ENCODE data around the gene PCDH10.

DNA sequence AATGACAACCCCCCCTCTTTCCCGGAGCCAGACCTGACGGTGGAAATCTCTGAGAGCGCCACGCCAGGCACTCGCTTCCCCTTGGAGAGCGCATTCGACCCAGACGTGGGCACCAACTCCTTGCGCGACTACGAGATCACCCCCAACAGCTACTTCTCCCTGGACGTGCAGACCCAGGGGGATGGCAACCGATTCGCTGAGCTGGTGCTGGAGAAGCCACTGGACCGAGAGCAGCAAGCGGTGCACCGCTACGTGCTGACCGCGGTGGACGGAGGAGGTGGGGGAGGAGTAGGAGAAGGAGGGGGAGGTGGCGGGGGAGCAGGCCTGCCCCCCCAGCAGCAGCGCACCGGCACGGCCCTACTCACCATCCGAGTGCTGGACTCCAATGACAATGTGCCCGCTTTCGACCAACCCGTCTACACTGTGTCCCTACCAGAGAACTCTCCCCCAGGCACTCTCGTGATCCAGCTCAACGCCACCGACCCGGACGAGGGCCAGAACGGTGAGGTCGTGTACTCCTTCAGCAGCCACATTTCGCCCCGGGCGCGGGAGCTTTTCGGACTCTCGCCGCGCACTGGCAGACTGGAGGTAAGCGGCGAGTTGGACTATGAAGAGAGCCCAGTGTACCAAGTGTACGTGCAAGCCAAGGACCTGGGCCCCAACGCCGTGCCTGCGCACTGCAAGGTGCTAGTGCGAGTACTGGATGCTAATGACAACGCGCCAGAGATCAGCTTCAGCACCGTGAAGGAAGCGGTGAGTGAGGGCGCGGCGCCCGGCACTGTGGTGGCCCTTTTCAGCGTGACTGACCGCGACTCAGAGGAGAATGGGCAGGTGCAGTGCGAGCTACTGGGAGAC is 1.6 kb downstream of the PCDH10 start:
- TF ChIP-seq, protein P1, sequence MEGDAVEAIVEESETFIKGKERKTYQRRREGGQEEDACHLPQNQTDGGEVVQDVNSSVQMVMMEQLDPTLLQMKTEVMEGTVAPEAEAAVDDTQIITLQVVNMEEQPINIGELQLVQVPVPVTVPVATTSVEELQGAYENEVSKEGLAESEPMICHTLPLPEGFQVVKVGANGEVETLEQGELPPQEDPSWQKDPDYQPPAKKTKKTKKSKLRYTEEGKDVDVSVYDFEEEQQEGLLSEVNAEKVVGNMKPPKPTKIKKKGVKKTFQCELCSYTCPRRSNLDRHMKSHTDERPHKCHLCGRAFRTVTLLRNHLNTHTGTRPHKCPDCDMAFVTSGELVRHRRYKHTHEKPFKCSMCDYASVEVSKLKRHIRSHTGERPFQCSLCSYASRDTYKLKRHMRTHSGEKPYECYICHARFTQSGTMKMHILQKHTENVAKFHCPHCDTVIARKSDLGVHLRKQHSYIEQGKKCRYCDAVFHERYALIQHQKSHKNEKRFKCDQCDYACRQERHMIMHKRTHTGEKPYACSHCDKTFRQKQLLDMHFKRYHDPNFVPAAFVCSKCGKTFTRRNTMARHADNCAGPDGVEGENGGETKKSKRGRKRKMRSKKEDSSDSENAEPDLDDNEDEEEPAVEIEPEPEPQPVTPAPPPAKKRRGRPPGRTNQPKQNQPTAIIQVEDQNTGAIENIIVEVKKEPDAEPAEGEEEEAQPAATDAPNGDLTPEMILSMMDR (IDR thresholded peaks at IDR 0.05; ENCODE audit: extremely low read depth in 1 of 2, insufficient read depth in 1 of 2, low read depth in 1 of 2, low read length in 2 of 2), result no peak
- TF ChIP-seq POLR2A (IDR thresholded peaks at IDR 0.05; ENCODE audit: low read depth, low read length) (no peak), FOS (IDR thresholded peaks at IDR 0.05; ENCODE audit: borderline replicate concordance, insufficient read depth, low read length) (no peak), EZH2 (IDR thresholded peaks at IDR 0.05; ENCODE audit: borderline replicate concordance, low read depth, low read length, severe bottlenecking) (no peak), POLR2AphosphoS5 (IDR thresholded peaks at IDR 0.05; ENCODE audit: insufficient read depth, low read depth, low read length) (no peak), MYC (IDR thresholded peaks at IDR 0.05; ENCODE audit: low read depth, low read length) (no peak), JUN (IDR thresholded peaks at IDR 0.05; ENCODE audit: borderline replicate concordance, insufficient read depth, insufficient read length, low read depth) (no peak)
- TF ChIP-seq, protein P2, sequence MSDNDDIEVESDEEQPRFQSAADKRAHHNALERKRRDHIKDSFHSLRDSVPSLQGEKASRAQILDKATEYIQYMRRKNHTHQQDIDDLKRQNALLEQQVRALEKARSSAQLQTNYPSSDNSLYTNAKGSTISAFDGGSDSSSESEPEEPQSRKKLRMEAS (IDR thresholded peaks at IDR 0.05; ENCODE audit: insufficient read depth, insufficient read length), result no peak

Measured in endothelial cell of umbilical vein (primary cell).